Activated T-helper 1 cell treated with anti-CD3 and anti-CD28 coated beads, Interleukin-12 subunit alpha, Interleukin-12 subunit beta, Interleukin-2, Interleukin-4 antibody, amounts not matched to agents 30 ng/mL and 10 ng/mL and 1 ng/mL, durations not matched to agents 14 hours and 24 hours and 36 hours (primary cell): Measurements from ENCODE around the gene PCNX2. TPM values are rescaled to one million over a fixed set of nuclear protein-coding genes. Genes with fewer than 3 reads are reported as not detected.

Experiments used
- DNase-seq: peaks from one replicate; pipeline ENCODE4 v3.0.0; 2021; ENCODE audit warnings: low spot score
- H3K27ac Mint-ChIP-seq: one replicate; pipeline ENCODE4 v1.8.0; 2021; ENCODE audit warnings: mild to moderate bottlenecking, mixed read lengths
- H3K27me3 Mint-ChIP-seq: one replicate; pipeline ENCODE4 v1.8.0; 2022; ENCODE audit warnings: mild to moderate bottlenecking, moderate library complexity, mixed read lengths; ENCODE audit not compliant: insufficient read depth
- H3K36me3 Mint-ChIP-seq: one replicate; pipeline ENCODE4 v1.8.0; 2021; ENCODE audit warnings: low read depth, mixed read lengths
- H3K4me1 Mint-ChIP-seq: one replicate; pipeline ENCODE4 v1.8.0; 2021; ENCODE audit warnings: low read depth, mixed read lengths
- H3K4me3 Mint-ChIP-seq: one replicate; pipeline ENCODE4 v1.8.0; 2021; ENCODE audit warnings: mild to moderate bottlenecking, moderate library complexity, mixed read lengths
- H3K9me3 Mint-ChIP-seq: one replicate; pipeline ENCODE4 v1.8.0; 2021; ENCODE audit warnings: mixed read lengths
- intact Hi-C: fragments of 100-400 bp; cut with micrococcal nuclease; formaldehyde crosslinking; loops from one replicate; pipeline ENCODE4 v1.15.1; 2024
- total RNA-seq: library from RNA; stranded (reverse); gene quantifications from 2 replicates; pipeline ENCODE4 v1.2.3, GENCODE V29; 2022

Gene PCNX2
- total RNA-seq, 1 donor from 2014 or later, result 33.7 TPM

- peaks cover 25% of the 10 kb centered on the region for H3K36me3 Mint-ChIP-seq
These were observed 44.3 kb downstream of the PCNX2 start for GRCh38 chr1:233251201-233251720.

GRCh38 chr1:233248014-233248413 is 47.5 kb downstream of the PCNX2 start:
- intact Hi-C loops, result no loop called here

More at GRCh38 chr1:233251201-233251720, 44.3 kb downstream of the PCNX2 start:
- Mint-ChIP-seq H3K9me3 (no peaks in the 10 kb centered on the region), H3K27ac (no peak overlapping the region), H3K4me3 (no peak overlapping the region), H3K27me3 (no peaks in the 10 kb centered on the region), H3K4me1 (no peaks in the 10 kb centered on the region)
- DNase-seq, result no peak
- intact Hi-C loops, result no loop called here

GRCh38 chr1:233246965-233247364 is 48.6 kb downstream of the PCNX2 start:
- Mint-ChIP-seq H3K4me3 (no peak overlapping the region), H3K36me3 (peaks cover 32% of the 10 kb centered on the region), H3K27ac (no peak overlapping the region), H3K4me1 (no peaks in the 10 kb centered on the region), H3K27me3 (no peaks in the 10 kb centered on the region), H3K9me3 (no peaks in the 10 kb centered on the region)
- intact Hi-C loops, result no loop called here
- DNase-seq, result no peak

More at GRCh38 chr1:233248014-233248413, 47.5 kb downstream of the PCNX2 start:
- no peak for DNase-seq
- Mint-ChIP-seq H3K4me3 (no peak overlapping the region), H3K36me3 (peaks cover 32% of the 10 kb centered on the region), H3K9me3 (no peaks in the 10 kb centered on the region), H3K27ac (no peak overlapping the region), H3K27me3 (no peaks in the 10 kb centered on the region), H3K4me1 (no peaks in the 10 kb centered on the region)

GRCh38 chr1:233245191-233245765 is 50.2 kb downstream of the PCNX2 start:
- Mint-ChIP-seq H3K36me3 (peaks cover 27% of the 10 kb centered on the region), H3K27me3 (no peaks in the 10 kb centered on the region)

GRCh38 chr1:233244183-233244582 is 51.3 kb downstream of the PCNX2 start:
- DNase-seq, result no peak
- H3K27me3 Mint-ChIP-seq, result no peaks in the 10 kb centered on the region
- H3K36me3 Mint-ChIP-seq, result peaks cover 18% of the 10 kb centered on the region
- intact Hi-C loops, result no loop called here
- H3K9me3 Mint-ChIP-seq, result no peaks in the 10 kb centered on the region
- no peak overlapping the region for H3K4me3 Mint-ChIP-seq
- no peak overlapping the region for H3K27ac Mint-ChIP-seq
- no peaks in the 10 kb centered on the region for H3K4me1 Mint-ChIP-seq

More at GRCh38 chr1:233245191-233245765, 50.2 kb downstream of the PCNX2 start:
- intact Hi-C loops, result no loop called here
- no peak for DNase-seq
- H3K4me3 Mint-ChIP-seq, result no peak overlapping the region
- H3K9me3 Mint-ChIP-seq, result no peaks in the 10 kb centered on the region
- H3K27ac Mint-ChIP-seq, result peak overlapping the region; percentile 13
- H3K4me1 Mint-ChIP-seq, result no peaks in the 10 kb centered on the region

GRCh38 chr1:233242827-233243483 is 52.6 kb downstream of the PCNX2 start:
- no peaks in the 10 kb centered on the region for H3K9me3 Mint-ChIP-seq
- peaks cover 13% of the 10 kb centered on the region for H3K36me3 Mint-ChIP-seq
- H3K4me1 Mint-ChIP-seq, result no peaks in the 10 kb centered on the region
- no peak overlapping the region for H3K27ac Mint-ChIP-seq
- H3K4me3 Mint-ChIP-seq, result no peak overlapping the region
- DNase-seq, result no peak
- intact Hi-C loops, result no loop called here
- no peaks in the 10 kb centered on the region for H3K27me3 Mint-ChIP-seq

GRCh38 chr1:233241759-233242158 is 53.8 kb downstream of the PCNX2 start:
- H3K36me3 Mint-ChIP-seq, result peaks cover 7% of the 10 kb centered on the region
- no peak for DNase-seq
- no peak overlapping the region for H3K27ac Mint-ChIP-seq
- H3K27me3 Mint-ChIP-seq, result no peaks in the 10 kb centered on the region
- intact Hi-C loops, result loop anchor here (2.0 kb wide), 1 partner anchor 607 kb away; no protein-coding TSS in a partner anchor
- H3K4me1 Mint-ChIP-seq, result no peaks in the 10 kb centered on the region
- no peak overlapping the region for H3K4me3 Mint-ChIP-seq
- H3K9me3 Mint-ChIP-seq, result no peaks in the 10 kb centered on the region

- Mint-ChIP-seq H3K36me3 (peaks cover 9% of the 10 kb centered on the region), H3K27me3 (no peaks in the 10 kb centered on the region), H3K9me3 (no peaks in the 10 kb centered on the region), H3K27ac (no peak overlapping the region), H3K4me3 (no peak overlapping the region), H3K4me1 (no peaks in the 10 kb centered on the region)
- DNase-seq, result no peak
- intact Hi-C loops, result loop anchor here (2.0 kb wide), 1 partner anchor 606 kb away; no protein-coding TSS in a partner anchor
These were observed 54.5 kb downstream of the PCNX2 start for GRCh38 chr1:233240829-233241682.

GRCh38 chr1:233240371-233240770 is 55.2 kb downstream of the PCNX2 start:
- H3K4me1 Mint-ChIP-seq, result no peaks in the 10 kb centered on the region
- intact Hi-C loops, result loop anchor here (2.0 kb wide), 1 partner anchor 606 kb away; no protein-coding TSS in a partner anchor
- no peak for DNase-seq
- no peaks in the 10 kb centered on the region for H3K9me3 Mint-ChIP-seq
- H3K27ac Mint-ChIP-seq, result no peak overlapping the region
- H3K27me3 Mint-ChIP-seq, result no peaks in the 10 kb centered on the region
- H3K4me3 Mint-ChIP-seq, result no peak overlapping the region
- H3K36me3 Mint-ChIP-seq, result peaks cover 11% of the 10 kb centered on the region

GRCh38 chr1:233238884-233239431 is 56.6 kb downstream of the PCNX2 start:
- H3K27me3 Mint-ChIP-seq, result no peaks in the 10 kb centered on the region
- H3K4me1 Mint-ChIP-seq, result no peaks in the 10 kb centered on the region
- intact Hi-C loops, result no loop called here
- no peak overlapping the region for H3K4me3 Mint-ChIP-seq
- peaks cover 6% of the 10 kb centered on the region for H3K36me3 Mint-ChIP-seq
- no peak overlapping the region for H3K27ac Mint-ChIP-seq
- DNase-seq, result no peak
- H3K9me3 Mint-ChIP-seq, result no peaks in the 10 kb centered on the region

GRCh38 chr1:233237647-233238046 is 57.9 kb downstream of the PCNX2 start:
- H3K27me3 Mint-ChIP-seq, result no peaks in the 10 kb centered on the region
- intact Hi-C loops, result no loop called here
- H3K36me3 Mint-ChIP-seq, result peaks cover 6% of the 10 kb centered on the region
- H3K4me3 Mint-ChIP-seq, result no peak overlapping the region
- no peaks in the 10 kb centered on the region for H3K9me3 Mint-ChIP-seq
- H3K4me1 Mint-ChIP-seq, result no peaks in the 10 kb centered on the region
- DNase-seq, result no peak
- H3K27ac Mint-ChIP-seq, result no peak overlapping the region

GRCh38 chr1:233233508-233234040 is 62.0 kb downstream of the PCNX2 start:
- peaks cover 17% of the 10 kb centered on the region for H3K36me3 Mint-ChIP-seq
- no peak for DNase-seq
- H3K4me3 Mint-ChIP-seq, result no peak overlapping the region
- no peaks in the 10 kb centered on the region for H3K27me3 Mint-ChIP-seq
- H3K27ac Mint-ChIP-seq, result peak overlapping the region; percentile 40
- peaks cover 2% of the 10 kb centered on the region for H3K4me1 Mint-ChIP-seq
- H3K9me3 Mint-ChIP-seq, result no peaks in the 10 kb centered on the region
- intact Hi-C loops, result no loop called here
